ENCODE results near the gene SLC38A3.

GRCh38 chr3:50156549-50157493, 48.2 kb upstream of the SLC38A3 start:
- peak in 3 of 4 donors; percentile 38 to 65 (median 40) for TF ChIP-seq POLR2A (IDR thresholded peaks at IDR 0.05)
- TF ChIP-seq CTCF (IDR thresholded peaks at IDR 0.05) = no peak

Data from esophagus squamous epithelium (tissue), 4 donors.